LHCN-M2 (cell line): ENCODE results near the gene CRIP3. TPM values are rescaled to one million over a fixed set of nuclear protein-coding genes. Genes with fewer than 3 reads are reported as not detected.

ENCODE experiments used
- DNase-seq: peaks from one replicate; pipeline ENCODE4 v3.0.0-alpha.2; 2012; ENCODE audit warnings: low read depth
- total RNA-seq: library from RNA; depleted of rRNA; stranded (reverse); fragments of >200 nt; gene quantifications from 2 replicates; pipeline ENCODE4 v1.2.3, GENCODE V29; 2014

The CRIP3 gene
- total RNA-seq, 1 experiment from 2014 or later: not detected

DNA sequence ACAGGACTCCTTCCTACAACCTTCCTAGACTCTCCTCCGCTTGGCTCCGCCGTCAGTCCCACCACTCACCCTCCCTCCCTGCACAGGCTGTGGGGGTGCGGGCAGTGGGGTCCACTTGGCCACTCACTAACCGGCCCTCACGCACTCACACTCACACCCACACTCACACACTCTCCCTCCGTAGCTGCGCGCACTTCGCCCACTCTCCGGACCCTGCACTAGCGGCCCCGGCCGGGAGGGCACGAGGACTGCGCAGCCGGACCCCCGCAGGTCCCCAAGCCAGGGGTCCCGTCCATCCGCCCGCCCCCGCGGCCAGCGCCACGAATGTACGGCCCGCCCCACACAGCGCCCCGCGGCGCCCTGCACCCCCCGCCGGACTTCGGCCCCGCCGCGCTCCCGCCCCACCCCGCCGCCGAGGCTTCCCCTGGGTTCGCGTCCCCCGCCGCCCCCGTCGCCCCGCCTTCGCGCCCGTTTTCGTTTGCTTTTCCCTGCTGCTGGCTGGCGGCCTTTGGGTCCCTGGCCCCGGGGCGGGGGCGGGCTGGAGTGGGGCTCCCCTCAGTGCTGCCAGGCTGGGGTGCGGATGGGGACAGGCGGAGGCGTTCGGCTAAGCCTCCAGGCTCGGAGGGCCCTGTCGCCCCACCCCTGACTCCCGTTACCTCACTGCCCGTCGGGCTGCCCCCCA is 33.6 kb downstream of the CRIP3 start:
- DNase-seq: no peak

DNA sequence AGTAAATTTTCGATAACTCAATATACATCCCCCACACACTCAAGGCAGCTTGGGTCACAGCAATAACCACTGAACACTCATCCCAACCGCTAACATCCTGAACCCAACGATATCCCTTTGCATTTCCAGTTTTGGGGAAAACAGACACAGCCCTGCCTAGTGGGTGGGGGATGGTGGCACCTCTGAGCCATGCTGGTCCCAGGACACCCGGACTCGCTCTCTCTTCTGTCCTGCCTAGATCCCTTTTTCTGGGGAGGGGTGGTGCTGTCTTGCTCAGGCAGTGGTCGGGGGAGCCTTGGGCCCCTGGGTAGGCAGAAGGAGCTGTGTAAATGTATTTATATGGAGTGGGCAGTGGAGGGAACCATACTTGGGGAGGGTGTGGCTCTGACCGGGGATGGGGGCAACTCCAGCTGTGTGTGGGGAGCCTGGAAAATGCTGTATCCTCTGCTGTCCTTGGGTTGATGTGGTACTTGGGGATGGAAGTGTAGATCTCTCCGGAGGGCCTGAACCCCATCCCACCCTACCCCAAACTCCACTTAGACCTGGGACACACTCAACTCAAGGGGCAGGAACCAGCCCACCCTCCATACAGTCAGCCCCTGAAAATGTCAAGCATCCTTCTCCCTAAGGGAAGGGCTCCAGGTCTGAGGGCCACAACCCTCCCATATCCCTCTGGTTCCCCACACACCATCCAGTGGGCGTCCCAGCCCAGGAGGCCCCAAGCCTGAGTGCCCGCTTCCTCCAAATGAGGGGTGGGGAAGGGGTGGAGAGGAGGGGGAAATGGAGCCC is 34.3 kb downstream of the CRIP3 start:
- no peak for DNase-seq

- no peak for DNase-seq
Observed at GRCh38 chr6:43273707-43274106, 34.9 kb downstream of the CRIP3 start.

DNA sequence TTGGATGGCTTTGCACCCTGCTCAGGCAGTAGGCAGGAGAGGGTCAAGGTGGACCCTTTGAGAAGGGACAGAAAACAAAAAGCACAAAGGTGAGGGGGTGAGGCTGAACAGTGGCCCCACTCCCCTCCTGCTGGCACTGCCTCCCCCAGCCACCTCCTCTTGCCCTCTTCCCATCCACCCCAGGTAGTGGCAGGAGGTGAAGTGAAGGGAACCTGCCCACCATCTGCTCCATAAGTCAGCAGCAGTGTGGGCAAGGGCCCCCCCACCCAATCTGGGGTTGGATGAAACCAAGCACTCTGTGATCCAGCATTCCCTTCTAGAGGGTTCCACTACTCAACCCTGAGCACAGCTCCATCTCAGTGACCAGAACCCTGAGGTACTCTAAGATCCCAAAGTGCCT is 36.7 kb downstream of the CRIP3 start:
- DNase-seq: no peak

GRCh38 chr6:43271103-43271815 is 37.4 kb downstream of the CRIP3 start:
- no peak for DNase-seq

DNA sequence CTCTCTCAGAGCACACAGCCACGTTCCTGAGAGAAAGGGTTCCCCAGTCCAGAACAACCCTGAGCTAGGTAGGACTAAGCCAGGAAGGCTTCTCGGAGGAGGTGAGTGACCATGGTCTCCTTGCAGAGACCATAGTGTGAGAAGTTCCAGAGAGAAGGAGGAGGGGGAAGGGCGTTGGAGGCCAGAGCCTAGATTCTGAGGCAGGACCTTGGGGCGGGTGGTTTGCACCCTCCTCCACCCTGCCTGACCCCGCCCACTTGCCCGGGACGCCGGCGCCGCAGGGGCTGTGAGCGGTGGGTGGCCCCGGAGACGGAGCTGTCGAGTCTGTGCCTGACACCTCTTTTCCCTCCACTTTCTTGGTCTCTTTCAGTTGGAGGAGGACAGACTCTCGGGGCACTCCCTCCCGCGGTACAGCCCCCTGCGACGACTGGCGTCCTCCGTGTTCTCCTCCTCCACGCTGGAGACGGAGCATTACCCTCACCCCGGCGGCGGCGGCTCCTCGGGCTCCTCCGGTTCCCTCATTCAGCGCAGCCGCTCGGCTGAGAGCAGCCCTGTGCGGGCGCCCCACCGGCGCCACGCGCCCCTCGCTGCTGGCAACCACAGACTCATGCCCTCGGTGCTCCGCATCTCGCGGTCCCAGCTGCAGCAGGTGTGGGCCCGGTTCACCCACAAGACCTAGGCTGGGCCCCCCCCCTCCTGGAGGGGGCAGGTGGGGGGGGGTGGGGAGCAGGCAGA is 39.2 kb downstream of the CRIP3 start:
- no peak for DNase-seq

GRCh38 chr6:43268782-43269272 is 39.8 kb downstream of the CRIP3 start:
- no peak for DNase-seq

DNA sequence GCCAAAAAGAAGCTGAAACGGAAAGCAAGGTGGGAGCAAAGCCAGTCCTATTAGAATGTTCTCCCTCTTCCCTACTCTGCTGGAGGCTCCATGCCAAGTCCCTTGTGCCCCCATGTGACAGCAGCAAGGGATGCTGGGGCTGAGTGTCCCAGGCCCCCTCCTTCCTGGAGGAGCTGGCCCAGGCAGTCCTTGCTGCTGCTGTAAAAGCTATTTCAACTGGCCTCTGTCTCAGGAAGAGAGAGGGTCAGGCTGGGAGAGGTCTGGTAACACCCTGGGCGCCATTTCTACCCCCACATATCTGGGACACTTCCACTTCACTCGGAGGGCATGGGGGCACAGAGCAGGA is 40.3 kb downstream of the CRIP3 start:
- DNase-seq: no peak

- no peak for DNase-seq
Observed at GRCh38 chr6:43267619-43268354, 40.8 kb downstream of the CRIP3 start.

DNA sequence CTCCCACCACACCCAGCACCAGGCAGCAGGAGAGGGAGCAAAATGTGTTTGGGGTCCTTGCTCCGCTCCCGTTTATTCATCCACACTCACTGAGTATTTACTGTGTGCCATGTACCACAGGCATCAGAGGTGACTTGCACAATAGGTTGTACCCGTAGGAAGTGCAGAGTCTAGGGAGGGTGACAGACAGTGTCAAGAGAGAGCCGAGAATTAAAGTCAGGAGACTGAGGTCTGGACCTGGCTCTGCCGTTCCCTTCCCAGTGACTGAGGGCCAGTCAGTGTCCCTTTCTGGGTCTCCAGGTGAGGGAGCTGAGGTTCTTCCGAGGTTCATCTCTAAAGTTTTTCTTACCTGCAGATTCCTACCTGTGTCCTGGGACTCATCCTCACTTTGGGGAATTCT is 43.1 kb downstream of the CRIP3 start:
- DNase-seq: no peak

- DNase-seq: no peak
Observed at GRCh38 chr6:43264599-43265145, 44.0 kb downstream of the CRIP3 start.

- DNase-seq: peak; percentile 56
Observed at GRCh38 chr6:43263314-43264178, 45.1 kb downstream of the CRIP3 start.

GRCh38 chr6:43262780-43263313 is 45.8 kb downstream of the CRIP3 start:
- no peak for DNase-seq

DNA sequence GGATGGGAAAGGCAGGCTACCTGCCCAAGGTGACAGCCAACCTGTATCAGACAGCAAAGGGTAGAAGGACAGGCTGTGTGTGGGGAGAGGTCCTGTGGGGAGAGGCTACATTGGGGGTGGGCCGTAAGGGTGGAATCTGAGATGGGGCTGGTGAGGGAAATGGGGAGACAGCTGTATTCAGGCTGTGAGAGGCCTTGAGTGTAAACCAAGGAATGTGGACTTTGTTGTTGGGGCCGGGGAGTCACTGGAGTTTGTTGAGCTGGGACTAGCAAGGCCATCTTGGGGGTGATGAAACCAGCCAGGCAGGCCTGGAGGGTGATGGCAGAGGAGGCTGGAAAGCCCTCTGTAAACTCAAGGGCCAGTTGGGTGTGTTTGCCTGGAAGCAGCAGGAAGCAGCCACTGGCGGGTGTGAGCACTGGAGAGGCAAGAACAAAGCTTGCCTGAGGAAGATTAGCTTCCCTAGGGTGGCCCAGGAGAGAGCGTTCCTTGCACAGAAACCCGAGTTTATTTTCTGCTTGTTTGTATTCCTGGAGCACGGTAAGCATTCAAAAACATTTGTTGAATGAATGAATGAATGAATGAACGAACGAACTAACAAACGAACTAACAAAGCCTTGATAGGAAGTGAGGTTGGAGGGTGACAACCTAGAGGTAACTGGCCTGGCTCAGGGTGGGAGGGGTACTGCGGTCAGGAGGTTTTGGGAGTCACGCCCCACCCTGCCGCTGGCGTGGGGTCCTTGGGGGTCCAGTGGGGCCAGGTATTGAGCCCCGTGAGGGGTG is 46.4 kb downstream of the CRIP3 start:
- DNase-seq: no peak

DNA sequence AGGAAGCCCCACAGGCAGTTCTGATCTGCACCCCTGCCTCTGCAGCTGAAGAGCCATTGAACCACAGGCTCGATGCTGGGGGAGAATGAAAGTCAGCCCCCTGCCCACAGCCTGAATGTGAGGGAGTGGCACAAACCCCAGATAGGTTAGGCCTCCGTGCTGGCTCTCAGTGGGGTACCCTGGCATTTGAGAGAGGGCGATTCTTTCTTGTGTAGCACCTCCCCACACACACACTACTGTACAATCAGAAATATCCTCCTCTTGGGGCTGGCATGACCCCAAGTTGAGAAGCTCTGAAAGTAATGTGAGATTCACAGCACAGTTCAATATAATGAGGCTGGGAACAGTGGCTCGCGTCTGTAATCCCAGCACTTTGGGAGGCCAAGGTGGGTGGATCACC is 47.4 kb downstream of the CRIP3 start:
- no peak for DNase-seq

GRCh38 chr6:43260791-43261190 is 47.8 kb downstream of the CRIP3 start:
- DNase-seq: no peak

DNA sequence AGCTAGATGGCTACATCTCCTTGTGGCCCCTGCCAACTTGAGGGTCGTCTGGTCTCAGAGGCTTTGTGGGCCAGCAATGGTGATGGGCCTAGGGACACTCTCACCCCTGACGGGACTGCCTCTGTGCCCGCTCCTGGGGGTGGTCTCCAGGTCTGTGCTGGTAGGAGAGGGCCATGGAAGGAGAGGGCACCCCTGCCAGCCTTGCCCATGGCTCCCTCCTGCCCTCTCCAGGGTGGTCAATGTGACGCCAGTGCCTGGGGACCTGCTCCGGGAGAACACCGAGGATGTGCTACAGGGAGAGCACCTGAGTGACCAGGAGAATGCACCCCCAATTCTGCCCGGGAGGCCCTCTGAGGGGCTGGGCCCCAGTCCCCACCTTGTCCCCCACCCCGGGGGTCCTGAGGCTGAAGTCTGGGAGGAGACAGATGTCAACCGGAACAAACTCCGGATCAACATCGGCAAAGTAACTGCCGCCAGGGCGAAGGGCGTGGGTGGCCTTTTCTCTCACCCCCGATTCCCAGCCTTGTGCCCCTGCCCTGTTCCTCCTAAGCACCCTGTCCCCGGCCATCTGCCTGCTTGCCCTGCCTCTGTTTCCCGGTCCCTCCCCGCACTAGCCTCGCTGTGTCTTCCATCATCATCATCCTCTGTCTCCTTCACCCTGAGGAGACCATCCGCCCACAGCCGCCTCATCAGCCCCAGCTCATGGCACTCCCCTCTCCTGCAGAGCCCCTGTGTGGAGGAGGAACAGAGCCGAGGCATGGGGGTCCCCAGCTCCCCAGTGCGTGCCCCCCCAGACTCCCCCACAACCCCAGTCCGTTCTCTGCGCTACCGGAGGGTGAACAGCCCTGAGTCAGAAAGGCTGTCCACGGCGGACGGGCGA is 49.6 kb downstream of the CRIP3 start:
- no peak for DNase-seq

- DNase-seq: no peak
Observed at GRCh38 chr6:43258180-43258579, 50.4 kb downstream of the CRIP3 start.
